CD4-positive, CD25-positive, alpha-beta regulatory T cell (primary cell): ENCODE measurements around the gene SEMA3G. TPM values are rescaled to one million over a fixed set of nuclear protein-coding genes. Genes with fewer than 3 reads are reported as not detected.

Experiments
- ATAC-seq, 2 donors: fragments of 150-1000 bp; cut with Tn5 transposase; one replicate each; pipeline ENCODE4 v1.10.0; 2021; ENCODE audit warnings: low read depth in 2 of 2, moderate number of reproducible peaks in 2 of 2, moderate library complexity in 1 of 2
- DNase-seq, 3 donors: peaks; one replicate each; pipeline versions ENCODE4 v3.0.0 to v3.0.0-alpha.2; 2012 to 2022; ENCODE audit warnings: mixed read lengths in 1 of 3
- H3K27ac ChIP-seq: one replicate; pipeline ENCODE4 v1.7.0; 2013; ENCODE audit warnings: mild to moderate bottlenecking, low read length; ENCODE audit not compliant: insufficient read depth, poor library complexity, severe bottlenecking
- H3K27me3 ChIP-seq: one replicate; pipeline ENCODE4 v1.7.0; 2013; ENCODE audit warnings: low read length; ENCODE audit not compliant: control insufficient read depth, insufficient read depth
- H3K36me3 ChIP-seq: one replicate; pipeline ENCODE4 v1.7.0; 2013; ENCODE audit warnings: mild to moderate bottlenecking, low read length, moderate library complexity; ENCODE audit not compliant: control insufficient read depth, insufficient read depth
- H3K4me1 ChIP-seq: 2 replicates; pipeline ENCODE4 v1.7.0; 2013; ENCODE audit warnings: mild to moderate bottlenecking, low read length; ENCODE audit not compliant: insufficient read depth, control insufficient read depth, poor library complexity, severe bottlenecking
- H3K4me3 ChIP-seq: one replicate; pipeline ENCODE4 v1.7.0; 2013; ENCODE audit warnings: low read depth, mild to moderate bottlenecking, low read length, moderate library complexity
- H3K9me3 ChIP-seq, 2 experiments: 1 replicate in 1 of 2; 2 replicates in 1 of 2; pipeline ENCODE4 v1.7.0; 2013; ENCODE audit warnings: low read length in 2 of 2, mild to moderate bottlenecking in 1 of 2, moderate library complexity in 1 of 2; ENCODE audit not compliant: control insufficient read depth in 2 of 2
- H3K27ac Mint-ChIP-seq, 3 donors: one replicate each; pipeline ENCODE4 v1.8.0; 2020 to 2022; ENCODE audit warnings: mild to moderate bottlenecking in 3 of 3, mixed read lengths in 3 of 3, moderate library complexity in 2 of 3
- H3K27me3 Mint-ChIP-seq: one replicate; pipeline ENCODE4 v1.8.0; 2022; ENCODE audit warnings: mild to moderate bottlenecking, mixed read lengths
- H3K36me3 Mint-ChIP-seq: one replicate; pipeline ENCODE4 v1.8.0; 2020; ENCODE audit warnings: mixed read lengths
- H3K4me1 Mint-ChIP-seq, 4 donors: one replicate each; pipeline ENCODE4 v1.8.0; 2020 to 2022; ENCODE audit warnings: mixed read lengths in 4 of 4, mild to moderate bottlenecking in 1 of 4
- H3K4me3 Mint-ChIP-seq, 4 donors: one replicate each; pipeline ENCODE4 v1.8.0; 2020 to 2022; ENCODE audit warnings: mild to moderate bottlenecking in 4 of 4, mixed read lengths in 4 of 4, moderate library complexity in 3 of 4
- H3K9me3 Mint-ChIP-seq, 7 donors: one replicate each; pipeline ENCODE4 v1.8.0; 2020 to 2022; ENCODE audit warnings: mixed read lengths in 7 of 7, mild to moderate bottlenecking in 3 of 7, moderate library complexity in 2 of 7
- polyA plus RNA-seq, 4 donors: library from polyadenylated mRNA; unstranded; fragments of 300-500 nt; fragmentation: Illumina TruSeq; gene quantifications; one replicate each; pipeline ENCODE4 v1.2.3, GENCODE V29; 2021
- total RNA-seq: library from RNA; stranded (reverse); gene quantifications from one replicate; pipeline ENCODE4 v1.2.3, GENCODE V29; 2022

Gene SEMA3G
- total and polyA plus RNA-seq, 5 donors from 2014 or later = 3.2 to 33.1 (median 3.7) TPM

DNA sequence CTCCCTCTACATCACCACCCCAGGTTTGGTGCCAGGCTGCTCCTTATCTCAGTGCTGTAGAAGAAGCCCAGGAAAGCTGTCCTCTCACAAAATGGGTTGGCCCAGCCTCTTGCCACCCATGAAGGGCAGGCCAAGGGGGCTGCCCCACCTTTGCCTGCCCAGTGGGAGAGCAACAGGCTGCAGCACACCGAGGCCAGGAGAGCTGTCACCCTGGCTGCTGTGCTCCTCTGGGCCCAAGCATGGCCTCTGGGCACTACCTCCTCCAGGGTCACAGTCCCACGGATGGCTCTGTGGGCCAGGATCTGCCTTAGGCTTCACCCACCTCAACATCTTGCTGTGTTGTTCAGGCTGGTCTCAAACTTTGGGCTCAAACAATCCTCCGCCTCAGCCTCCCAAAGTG is 43.8 kb upstream of the SEMA3G start:
- Histone ChIP-seq H3K9me3 (no peaks in the 10 kb centered on the region), H3K27me3 (no peaks in the 10 kb centered on the region), H3K4me3 (no peak overlapping the region), H3K27ac (no peak overlapping the region), H3K36me3 (peaks cover 56% of the 10 kb centered on the region), H3K4me1 (no peaks in the 10 kb centered on the region)
- Mint-ChIP-seq H3K4me1 (no peaks in the 10 kb centered on the region), H3K27ac (no peak overlapping the region), H3K4me3 (no peak overlapping the region), H3K27me3 (no peaks in the 10 kb centered on the region), H3K36me3 (peaks cover 31% of the 10 kb centered on the region), H3K9me3 (no peaks in the 10 kb centered on the region)
- DNase-seq (no peak), ATAC-seq (no peak)

DNA sequence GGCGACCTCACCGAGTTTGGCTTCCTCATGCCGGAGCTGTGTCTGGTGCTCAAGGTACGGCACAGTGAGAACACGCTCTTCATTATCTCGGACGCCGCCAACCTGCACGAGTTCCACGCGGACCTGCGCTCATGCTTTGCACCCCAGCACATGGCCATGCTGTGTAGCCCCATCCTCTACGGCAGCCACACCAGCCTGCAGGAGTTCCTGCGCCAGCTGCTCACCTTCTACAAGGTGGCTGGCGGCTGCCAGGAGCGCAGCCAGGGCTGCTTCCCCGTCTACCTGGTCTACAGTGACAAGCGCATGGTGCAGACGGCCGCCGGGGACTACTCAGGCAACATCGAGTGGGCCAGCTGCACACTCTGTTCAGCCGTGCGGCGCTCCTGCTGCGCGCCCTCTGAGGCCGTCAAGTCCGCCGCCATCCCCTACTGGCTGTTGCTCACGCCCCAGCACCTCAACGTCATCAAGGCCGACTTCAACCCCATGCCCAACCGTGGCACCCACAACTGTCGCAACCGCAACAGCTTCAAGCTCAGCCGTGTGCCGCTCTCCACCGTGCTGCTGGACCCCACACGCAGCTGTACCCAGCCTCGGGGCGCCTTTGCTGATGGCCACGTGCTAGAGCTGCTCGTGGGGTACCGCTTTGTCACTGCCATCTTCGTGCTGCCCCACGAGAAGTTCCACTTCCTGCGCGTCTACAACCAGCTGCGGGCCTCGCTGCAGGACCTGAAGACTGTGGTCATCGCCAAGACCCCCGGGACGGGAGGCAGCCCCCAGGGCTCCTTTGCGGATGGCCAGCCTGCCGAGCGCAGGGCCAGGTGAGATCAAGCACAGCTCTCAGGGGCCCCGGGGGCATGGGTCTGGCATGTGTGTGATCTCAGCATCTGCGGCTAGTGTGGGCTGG is 43.1 kb upstream of the SEMA3G start:
- H3K4me1 Mint-ChIP-seq = no peaks in the 10 kb centered on the region
- Histone ChIP-seq H3K27ac (no peak overlapping the region), H3K27me3 (no peaks in the 10 kb centered on the region), H3K4me1 (no peaks in the 10 kb centered on the region), H3K36me3 (peaks cover 56% of the 10 kb centered on the region), H3K4me3 (no peak overlapping the region), H3K9me3 (no peaks in the 10 kb centered on the region)
- DNase-seq (no peak), ATAC-seq (no peak)
- H3K4me3 Mint-ChIP-seq = no peak overlapping the region
- peak overlapping the region in 1 of 3 donors; percentile 49 for H3K27ac Mint-ChIP-seq
- peaks cover 32% of the 10 kb centered on the region for H3K36me3 Mint-ChIP-seq
- no peaks in the 10 kb centered on the region for H3K9me3 Mint-ChIP-seq
- no peaks in the 10 kb centered on the region for H3K27me3 Mint-ChIP-seq

DNA sequence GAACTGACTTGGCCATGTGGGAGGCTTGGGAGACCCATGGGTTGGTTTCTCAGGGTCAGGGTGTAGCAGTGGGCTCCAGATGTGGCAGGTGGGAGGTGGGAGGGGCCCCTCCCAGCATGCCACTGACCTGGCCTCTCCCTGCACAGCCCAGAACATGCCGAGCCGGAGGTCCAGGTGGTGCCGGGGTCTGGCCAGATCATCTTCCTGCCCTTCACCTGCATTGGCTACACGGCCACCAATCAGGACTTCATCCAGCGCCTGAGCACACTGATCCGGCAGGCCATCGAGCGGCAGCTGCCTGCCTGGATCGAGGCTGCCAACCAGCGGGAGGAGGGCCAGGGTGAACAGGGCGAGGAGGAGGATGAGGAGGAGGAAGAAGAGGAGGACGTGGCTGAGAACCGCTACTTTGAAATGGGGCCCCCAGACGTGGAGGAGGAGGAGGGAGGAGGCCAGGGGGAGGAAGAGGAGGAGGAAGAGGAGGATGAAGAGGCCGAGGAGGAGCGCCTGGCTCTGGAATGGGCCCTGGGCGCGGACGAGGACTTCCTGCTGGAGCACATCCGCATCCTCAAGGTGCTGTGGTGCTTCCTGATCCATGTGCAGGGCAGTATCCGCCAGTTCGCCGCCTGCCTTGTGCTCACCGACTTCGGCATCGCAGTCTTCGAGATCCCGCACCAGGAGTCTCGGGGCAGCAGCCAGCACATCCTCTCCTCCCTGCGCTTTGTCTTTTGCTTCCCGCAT is 42.3 kb upstream of the SEMA3G start:
- no peak overlapping the region for H3K4me3 ChIP-seq
- no peaks in the 10 kb centered on the region for H3K27me3 ChIP-seq
- no peaks in the 10 kb centered on the region for H3K27me3 Mint-ChIP-seq
- H3K4me1 ChIP-seq = no peaks in the 10 kb centered on the region
- H3K36me3 ChIP-seq = peaks cover 50% of the 10 kb centered on the region
- H3K4me3 Mint-ChIP-seq = no peak overlapping the region
- no peaks in the 10 kb centered on the region for H3K4me1 Mint-ChIP-seq
- no peak overlapping the region for H3K27ac ChIP-seq
- DNase-seq = no peak
- no peak for ATAC-seq
- H3K27ac Mint-ChIP-seq = peak overlapping the region in 1 of 3 donors; percentile 49
- H3K9me3 ChIP-seq = no peaks in the 10 kb centered on the region
- no peaks in the 10 kb centered on the region for H3K9me3 Mint-ChIP-seq
- H3K36me3 Mint-ChIP-seq = peaks cover 25% of the 10 kb centered on the region

DNA sequence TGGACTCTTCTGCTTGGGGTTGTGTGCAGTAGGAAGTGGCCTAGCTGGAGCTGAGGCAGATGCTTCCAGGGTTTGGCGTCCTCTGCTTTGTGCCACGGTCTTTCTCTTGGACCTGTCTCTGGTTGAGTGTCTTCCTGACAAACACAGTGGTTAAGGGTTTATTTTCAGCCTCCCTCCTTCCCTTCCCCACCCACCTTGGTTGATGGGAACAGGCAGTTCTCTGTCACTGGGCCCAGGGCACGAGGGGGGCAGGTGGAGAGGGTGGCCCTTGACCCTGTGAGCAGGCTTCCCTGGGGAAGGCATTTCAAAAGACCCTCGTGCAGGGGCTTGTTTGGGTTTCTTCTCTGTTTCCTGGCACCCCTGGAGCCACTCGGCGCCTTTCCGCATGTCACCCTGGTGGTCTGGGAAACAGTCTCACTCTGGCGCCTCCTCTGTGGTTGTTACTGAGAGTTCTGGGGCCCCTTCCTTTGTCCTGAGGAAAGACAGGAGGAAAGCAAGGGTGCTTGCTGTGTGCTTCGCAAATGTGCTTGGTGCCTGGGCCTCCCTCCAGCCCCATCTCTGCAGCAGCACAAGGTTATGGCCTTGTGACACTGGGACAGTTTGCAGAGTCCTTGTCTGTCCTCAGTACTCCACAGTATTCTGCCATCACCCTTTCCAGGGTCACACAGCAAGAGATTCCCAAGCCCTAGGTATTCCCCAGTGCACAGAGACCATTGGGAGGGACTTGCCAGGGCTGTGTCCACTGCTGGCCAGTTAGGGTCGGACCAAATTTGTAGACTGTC is 40.0 kb upstream of the SEMA3G start:
- no peak for ATAC-seq
- no peak for DNase-seq
- no peaks in the 10 kb centered on the region for H3K4me1 Mint-ChIP-seq
- peaks cover 52% of the 10 kb centered on the region for H3K36me3 ChIP-seq
- H3K4me1 ChIP-seq = no peaks in the 10 kb centered on the region
- H3K27me3 ChIP-seq = no peaks in the 10 kb centered on the region
- peak overlapping the region in 1 of 3 donors; percentile 65 for H3K27ac Mint-ChIP-seq
- H3K4me3 ChIP-seq = no peak overlapping the region
- no peak overlapping the region for H3K27ac ChIP-seq
- peak overlapping the region in 1 of 4 donors; percentile 11 for H3K4me3 Mint-ChIP-seq
- no peaks in the 10 kb centered on the region for H3K9me3 ChIP-seq
- H3K27me3 Mint-ChIP-seq = no peaks in the 10 kb centered on the region
- peaks cover 17% of the 10 kb centered on the region for H3K36me3 Mint-ChIP-seq
- no peaks in the 10 kb centered on the region for H3K9me3 Mint-ChIP-seq

DNA sequence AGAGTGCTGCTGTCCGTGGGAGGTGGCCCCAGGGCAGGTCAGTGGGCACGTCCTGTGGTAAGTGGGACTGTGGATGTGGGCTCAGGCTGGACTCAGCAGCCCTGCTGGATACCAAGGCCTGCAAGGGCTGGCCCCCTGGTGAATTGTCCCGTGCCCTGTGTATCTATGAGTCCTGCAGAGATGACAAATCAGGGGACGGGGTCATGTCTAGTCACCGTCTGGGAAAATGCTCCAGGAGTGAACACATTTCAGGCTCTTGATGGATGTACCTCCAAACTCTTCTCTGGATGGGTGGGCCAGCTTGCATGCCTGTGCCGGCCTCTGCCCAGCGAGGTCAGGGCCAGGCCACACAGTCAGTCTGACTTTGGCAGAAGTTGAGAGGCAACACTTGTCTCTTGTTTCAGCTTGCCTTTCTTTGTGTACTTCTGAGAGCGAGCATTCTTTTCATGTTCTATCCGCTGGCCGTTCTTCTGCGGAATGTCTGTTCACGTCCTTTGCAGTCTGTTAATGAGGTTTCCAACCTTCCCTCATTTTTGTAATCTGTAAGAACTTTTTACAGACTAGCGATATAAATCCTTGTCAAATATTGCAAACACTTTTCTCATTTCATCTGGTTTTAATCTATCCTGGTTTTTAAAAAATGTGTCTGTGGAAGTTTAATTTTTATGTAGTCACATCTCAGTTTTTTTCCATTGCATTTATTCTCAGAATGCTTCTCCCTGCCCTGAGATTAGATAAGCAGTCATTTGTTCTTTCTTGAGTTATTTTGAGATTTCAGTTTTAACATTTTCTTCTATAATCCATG is 38.9 kb upstream of the SEMA3G start:
- DNase-seq = no peak
- Mint-ChIP-seq H3K9me3 (no peaks in the 10 kb centered on the region), H3K27ac (peak overlapping the region in 1 of 3 donors; percentile 37), H3K27me3 (no peaks in the 10 kb centered on the region), H3K4me3 (no peak overlapping the region), H3K36me3 (peaks cover 16% of the 10 kb centered on the region), H3K4me1 (no peaks in the 10 kb centered on the region)
- Histone ChIP-seq H3K4me1 (no peaks in the 10 kb centered on the region), H3K27me3 (no peaks in the 10 kb centered on the region), H3K27ac (no peak overlapping the region), H3K36me3 (peaks cover 53% of the 10 kb centered on the region), H3K4me3 (no peak overlapping the region), H3K9me3 (no peaks in the 10 kb centered on the region)
- ATAC-seq = no peak

DNA sequence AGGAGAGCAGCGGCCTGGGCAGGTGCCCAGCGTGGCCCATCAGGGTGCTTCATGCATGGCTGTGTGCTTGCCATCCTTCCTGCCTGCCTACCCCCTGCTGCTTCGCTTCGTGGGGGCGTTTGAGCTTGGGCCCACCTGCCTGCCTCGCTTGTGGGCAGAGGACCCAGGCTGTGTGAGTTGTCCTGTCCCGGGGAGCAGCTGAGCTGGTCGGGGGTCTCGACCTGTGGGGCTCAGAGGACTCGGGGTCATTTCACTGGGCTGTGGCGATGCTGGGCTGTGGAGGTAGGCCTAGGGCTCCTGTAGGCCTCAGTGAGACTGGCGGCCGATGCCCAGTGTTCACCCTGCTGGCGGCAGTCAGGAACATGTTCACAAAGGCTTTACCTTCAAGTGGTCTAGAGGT is 38.2 kb upstream of the SEMA3G start:
- Mint-ChIP-seq H3K36me3 (peaks cover 20% of the 10 kb centered on the region), H3K4me1 (no peaks in the 10 kb centered on the region), H3K4me3 (no peak overlapping the region), H3K9me3 (no peaks in the 10 kb centered on the region), H3K27me3 (no peaks in the 10 kb centered on the region), H3K27ac (peak overlapping the region in 1 of 3 donors; percentile 29)
- no peak overlapping the region for H3K4me3 ChIP-seq
- no peaks in the 10 kb centered on the region for H3K9me3 ChIP-seq
- H3K4me1 ChIP-seq = no peaks in the 10 kb centered on the region
- H3K36me3 ChIP-seq = peaks cover 58% of the 10 kb centered on the region
- no peak for ATAC-seq
- H3K27me3 ChIP-seq = no peaks in the 10 kb centered on the region
- DNase-seq = no peak
- no peak overlapping the region for H3K27ac ChIP-seq
